Neural cell (in vitro differentiated cells): ENCODE data around the gene FOXJ1.

Source experiments
- CTCF ChIP-seq: fragments of 450-650 bp; IDR thresholded peaks from 2 replicates; pipeline ENCODE4 v1.5.1; 2014; ENCODE audit warnings: antibody characterized with exemption, mild to moderate bottlenecking, moderate library complexity; ENCODE audit not compliant: poor library complexity, severe bottlenecking
- EP300 ChIP-seq: fragments of 450-650 bp; conservative IDR thresholded peaks from 2 replicates; pipeline ENCODE4 v1.6.1; 2014; ENCODE audit warnings: antibody characterized with exemption, mild to moderate bottlenecking, moderate library complexity; ENCODE audit not compliant: poor library complexity, severe bottlenecking
- EZH2 ChIP-seq: fragments of 200-600, 300-800 bp; shearing (Covaris generic), sonication (generic); IDR thresholded peaks from 2 replicates; pipeline ENCODE4 v1.6.1; 2014; ENCODE audit warnings: antibody characterized with exemption, low read length, borderline replicate concordance, mild to moderate bottlenecking; ENCODE audit not compliant: insufficient read depth, poor library complexity, severe bottlenecking
- POLR2AphosphoS5 ChIP-seq: IDR thresholded peaks from 2 replicates; pipeline ENCODE4 v1.6.1; 2012
- REST ChIP-seq: IDR thresholded peaks from 2 replicates; pipeline ENCODE4 v1.6.1; 2012; ENCODE audit warnings: borderline replicate concordance
- SMC3 ChIP-seq: fragments of 450-650 bp; conservative IDR thresholded peaks from 2 replicates; pipeline ENCODE4 v1.6.1; 2014; ENCODE audit warnings: antibody characterized with exemption, mild to moderate bottlenecking, moderate library complexity; ENCODE audit not compliant: poor library complexity
- TAF1 ChIP-seq: IDR thresholded peaks from 2 replicates; pipeline ENCODE4 v1.6.1; 2012; ENCODE audit warnings: low read depth

GRCh38 chr17:76136276-76137000 lies 4.6 kb downstream of the FOXJ1 start:
- TF ChIP-seq CTCF (no peak), EP300 (no peak), TAF1 (no peak), SMC3 (no peak), EZH2 (no peak), POLR2AphosphoS5 (no peak), REST (no peak)
